ENCODE data around the gene ABR.
A peak's percentile ranks its signal among the peaks of the same experiment; 100 is the strongest.
"Not testable (repeated sequence)": the region's sequence is repeated elsewhere in the genome, so short reads cannot be mapped to it uniquely, and the experiment has no call there.

The ABR gene

GRCh38 chr17:1201132-1201702 lies 21.4 kb upstream of the ABR start:
- DNase-seq (ENCODE audit: low spot score), result no peak

GRCh38 chr17:1199271-1199743 lies 19.5 kb upstream of the ABR start:
- DNase-seq (ENCODE audit: low spot score), result not testable (repeated sequence)

GRCh38 chr17:1197781-1198490 lies 18.2 kb upstream of the ABR start:
- no peak for DNase-seq (ENCODE audit: low spot score)

GRCh38 chr17:1197379-1197778 lies 17.6 kb upstream of the ABR start:
- DNase-seq (ENCODE audit: low spot score), result no peak

- no peak for DNase-seq (ENCODE audit: low spot score)
Measured at GRCh38 chr17:1196946-1197345, 17.2 kb upstream of the ABR start.

- DNase-seq (ENCODE audit: low spot score), result no peak
Measured at GRCh38 chr17:1192911-1193699, 13.3 kb upstream of the ABR start.

- no peak for DNase-seq (ENCODE audit: low spot score)
Measured at GRCh38 chr17:1190751-1191331, 11.1 kb upstream of the ABR start.

GRCh38 chr17:1188812-1189504 lies 9.2 kb upstream of the ABR start:
- no peak for DNase-seq (ENCODE audit: low spot score)

GRCh38 chr17:1186923-1187771 lies 7.4 kb upstream of the ABR start:
- peak; percentile 77 for DNase-seq (ENCODE audit: low spot score)

GRCh38 chr17:1186214-1186820 lies 6.5 kb upstream of the ABR start:
- no peak for DNase-seq (ENCODE audit: low spot score)

- no peak for DNase-seq (ENCODE audit: low spot score)
Measured at GRCh38 chr17:1183171-1183873, 3.5 kb upstream of the ABR start.

GRCh38 chr17:1182811-1183170 lies 3.0 kb upstream of the ABR start:
- DNase-seq (ENCODE audit: low spot score), result no peak

GRCh38 chr17:1181753-1182137 lies 2.0 kb upstream of the ABR start:
- DNase-seq (ENCODE audit: low spot score), result no peak

GRCh38 chr17:1180958-1181752 lies 1.4 kb upstream of the ABR start:
- DNase-seq (ENCODE audit: low spot score), result no peak

GRCh38 chr17:1179112-1179817 lies 516 bp downstream of the ABR start:
- no peak for DNase-seq (ENCODE audit: low spot score)

GRCh38 chr17:1177016-1177700 lies 2.6 kb downstream of the ABR start:
- no peak for DNase-seq (ENCODE audit: low spot score)

- no peak for DNase-seq (ENCODE audit: low spot score)
Measured at GRCh38 chr17:1174263-1174880, 5.4 kb downstream of the ABR start.
